ENCODE results near the gene C4orf50. TPM values are rescaled to one million over a fixed set of nuclear protein-coding genes. Genes with fewer than 3 reads are reported as not detected.

C4orf50 gene
- total and polyA plus RNA-seq, 7 donors: not detected

DNA sequence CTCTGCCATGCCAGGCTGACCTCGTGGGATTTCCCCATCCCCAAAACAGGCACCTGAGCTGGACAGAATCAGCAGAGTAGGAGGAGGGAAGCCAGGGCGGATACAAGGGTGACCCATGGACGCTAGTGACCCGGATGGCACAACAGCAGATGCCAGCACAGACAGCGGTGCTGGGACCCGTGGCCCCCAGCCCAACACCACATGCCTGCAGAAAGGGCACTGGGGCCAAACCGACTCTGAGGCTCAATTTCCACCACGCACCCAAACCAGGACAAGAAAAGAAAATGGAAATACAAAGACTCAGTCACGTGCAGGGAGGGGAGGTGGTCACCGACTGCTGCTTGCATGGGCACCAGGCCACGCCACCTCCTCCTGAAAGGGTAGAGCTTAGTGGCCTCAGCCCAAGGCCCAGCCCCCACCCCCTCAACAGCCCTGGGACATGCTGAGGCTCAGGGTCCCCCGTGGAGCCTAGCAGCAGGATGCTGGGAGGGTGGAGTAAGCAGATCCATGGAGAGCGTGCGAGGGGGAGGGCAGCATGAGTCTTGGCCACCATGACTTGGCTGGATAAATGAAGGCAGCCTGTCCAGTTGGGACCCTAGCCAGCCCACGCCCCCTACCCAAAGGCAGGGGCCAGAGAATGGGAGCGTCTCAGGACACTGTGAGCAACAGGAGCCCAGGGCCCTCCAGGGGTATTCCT lies 47.7 kb downstream of the C4orf50 start:
- 44 to 61% (median 49%) methylated on average over 16 of the region's 16 CpGs for WGBS, 3 donors
- H3K9me3 ChIP-seq: no peaks in the 10 kb centered on the region
- TF ChIP-seq, protein P1, sequence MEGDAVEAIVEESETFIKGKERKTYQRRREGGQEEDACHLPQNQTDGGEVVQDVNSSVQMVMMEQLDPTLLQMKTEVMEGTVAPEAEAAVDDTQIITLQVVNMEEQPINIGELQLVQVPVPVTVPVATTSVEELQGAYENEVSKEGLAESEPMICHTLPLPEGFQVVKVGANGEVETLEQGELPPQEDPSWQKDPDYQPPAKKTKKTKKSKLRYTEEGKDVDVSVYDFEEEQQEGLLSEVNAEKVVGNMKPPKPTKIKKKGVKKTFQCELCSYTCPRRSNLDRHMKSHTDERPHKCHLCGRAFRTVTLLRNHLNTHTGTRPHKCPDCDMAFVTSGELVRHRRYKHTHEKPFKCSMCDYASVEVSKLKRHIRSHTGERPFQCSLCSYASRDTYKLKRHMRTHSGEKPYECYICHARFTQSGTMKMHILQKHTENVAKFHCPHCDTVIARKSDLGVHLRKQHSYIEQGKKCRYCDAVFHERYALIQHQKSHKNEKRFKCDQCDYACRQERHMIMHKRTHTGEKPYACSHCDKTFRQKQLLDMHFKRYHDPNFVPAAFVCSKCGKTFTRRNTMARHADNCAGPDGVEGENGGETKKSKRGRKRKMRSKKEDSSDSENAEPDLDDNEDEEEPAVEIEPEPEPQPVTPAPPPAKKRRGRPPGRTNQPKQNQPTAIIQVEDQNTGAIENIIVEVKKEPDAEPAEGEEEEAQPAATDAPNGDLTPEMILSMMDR (IDR thresholded peaks at IDR 0.05): no peak
- intact Hi-C loops (cut with DNase I): loop anchor here in 1 of 2 donors (10.0 kb wide), 1 partner anchor 146 kb away; no protein-coding TSS in a partner anchor
- H3K4me3 ChIP-seq: no peak overlapping the region
- no peak for DNase-seq
- peaks cover 0 to 18% (median 6%) of the 10 kb centered on the region in 3 donors for H3K27me3 ChIP-seq (ENCODE audit: insufficient read depth in 3 of 3, low read length in 2 of 3)
- no peaks in the 10 kb centered on the region for H3K36me3 ChIP-seq (ENCODE audit: insufficient read depth in 1 of 2, low read depth in 1 of 2)
- ATAC-seq: no peak
- no peak overlapping the region for H3K27ac ChIP-seq
- no peaks in the 10 kb centered on the region for H3K4me1 ChIP-seq

DNA sequence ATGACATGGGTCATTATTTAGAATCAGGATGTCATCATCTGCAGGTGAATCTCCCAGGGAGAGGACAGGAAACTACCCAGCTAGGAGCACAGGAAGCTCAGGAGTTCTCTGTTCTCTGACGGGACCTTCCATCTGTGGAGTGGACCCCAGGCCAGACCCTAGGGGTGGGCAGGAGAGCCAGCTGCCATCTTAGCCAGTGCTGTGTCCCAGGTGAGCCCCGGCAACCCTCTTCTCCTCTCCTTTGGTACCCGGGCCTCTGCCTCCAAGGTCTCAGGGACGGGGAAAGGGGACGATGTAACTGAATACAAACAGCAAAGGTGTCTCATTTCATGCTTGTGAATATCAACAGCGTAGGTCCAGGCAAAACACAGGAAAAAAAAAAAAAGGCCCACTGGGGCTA lies 48.5 kb downstream of the C4orf50 start:
- no peaks in the 10 kb centered on the region for H3K9me3 ChIP-seq
- H3K27me3 ChIP-seq (ENCODE audit: insufficient read depth in 3 of 3, low read length in 2 of 3): peaks cover 0 to 18% (median 6%) of the 10 kb centered on the region in 3 donors
- intact Hi-C loops (cut with DNase I): loop anchor here in 1 of 2 donors (10.0 kb wide), 1 partner anchor 145 kb away; no protein-coding TSS in a partner anchor
- ATAC-seq: no peak
- H3K36me3 ChIP-seq (ENCODE audit: insufficient read depth in 1 of 2, low read depth in 1 of 2): no peaks in the 10 kb centered on the region
- WGBS, 3 donors: 47 to 60% (median 57%) methylated on average over 6 of the region's 6 CpGs
- no peak overlapping the region for H3K27ac ChIP-seq
- H3K4me1 ChIP-seq: no peaks in the 10 kb centered on the region
- DNase-seq: no peak
- TF ChIP-seq, protein P1 (IDR thresholded peaks at IDR 0.05): no peak
- no peak overlapping the region for H3K4me3 ChIP-seq

DNA sequence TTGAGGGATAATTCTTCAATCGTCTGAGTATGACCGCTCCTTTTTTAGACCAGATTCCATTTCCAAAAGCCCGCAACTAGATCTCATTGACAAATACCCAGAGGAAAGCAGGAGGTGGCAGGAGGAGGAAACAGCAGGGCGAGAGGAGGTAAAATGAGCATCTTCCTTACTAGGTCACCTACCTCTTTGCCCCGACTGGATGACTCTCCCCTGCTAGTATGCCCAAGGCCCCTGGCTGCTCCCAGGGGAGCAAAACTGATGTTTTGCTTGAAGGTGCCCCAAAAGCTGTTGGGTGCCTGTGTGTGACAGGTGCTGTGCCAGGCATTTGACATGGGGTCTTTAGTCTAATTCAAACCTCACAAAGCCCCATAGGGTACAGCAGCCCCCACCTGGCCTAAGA lies 48.9 kb downstream of the C4orf50 start:
- Histone ChIP-seq H3K27me3 (ENCODE audit: insufficient read depth in 3 of 3, low read length in 2 of 3) (peaks cover 0 to 18% (median 6%) of the 10 kb centered on the region in 3 donors), H3K4me1 (no peaks in the 10 kb centered on the region), H3K27ac (no peak overlapping the region), H3K36me3 (ENCODE audit: insufficient read depth in 1 of 2, low read depth in 1 of 2) (no peaks in the 10 kb centered on the region), H3K4me3 (no peak overlapping the region), H3K9me3 (no peaks in the 10 kb centered on the region)
- DNase-seq (no peak), ATAC-seq (no peak)
- intact Hi-C loops (cut with DNase I): no loop called here
- TF ChIP-seq, protein P1 (IDR thresholded peaks at IDR 0.05): no peak
- WGBS, 3 donors: 60 to 73% (median 63%) methylated on average over 5 of the region's 5 CpGs

DNA sequence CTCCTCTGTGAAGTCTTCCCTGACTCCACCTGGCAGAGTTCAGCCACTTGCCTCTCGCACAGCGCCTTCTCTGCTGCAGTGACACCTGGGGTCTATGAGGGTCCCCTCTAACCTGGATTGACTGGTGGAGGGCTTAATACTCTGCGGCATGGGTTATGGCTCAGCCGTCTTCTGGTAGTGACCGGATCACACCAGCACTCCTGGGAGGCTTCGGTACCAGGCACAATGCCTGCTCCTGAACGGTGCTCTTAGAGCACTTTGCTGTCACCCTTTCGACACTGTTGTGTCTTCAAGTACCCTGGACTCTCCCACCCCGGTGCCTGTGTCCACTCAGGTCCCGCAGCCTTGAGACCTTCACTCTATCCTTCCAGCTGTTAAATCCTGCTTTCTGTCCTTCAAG lies 50.0 kb downstream of the C4orf50 start:
- intact Hi-C loops (cut with DNase I): no loop called here

More for the DNA sequence above, 50.0 kb downstream of the C4orf50 start:
- Histone ChIP-seq H3K36me3 (ENCODE audit: insufficient read depth in 1 of 2, low read depth in 1 of 2) (no peaks in the 10 kb centered on the region), H3K27me3 (ENCODE audit: insufficient read depth in 3 of 3, low read length in 2 of 3) (peaks cover 0 to 13% (median 3%) of the 10 kb centered on the region in 3 donors), H3K4me3 (no peak overlapping the region), H3K27ac (no peak overlapping the region), H3K4me1 (no peaks in the 10 kb centered on the region), H3K9me3 (no peaks in the 10 kb centered on the region)
- 91 to 98% (median 94%) methylated on average over 10 of the region's 10 CpGs for WGBS, 3 donors
- ATAC-seq (no peak), DNase-seq (no peak)
- TF ChIP-seq, protein P1 (IDR thresholded peaks at IDR 0.05): no peak
